Activated CD4-positive, alpha-beta T cell treated with anti-CD3 and anti-CD28 coated beads, Interleukin-2, amount 10 ng/mL, durations not matched to agents 7 days and 5 days (primary cell): ENCODE results near the gene RELCH. TPM values are rescaled to one million over a fixed set of nuclear protein-coding genes. Genes with fewer than 3 reads are reported as not detected.

ENCODE experiments used
- CTCF ChIA-PET: fragments of 350-600 bp; sonication (Branson Sonifier 250); formaldehyde crosslinking; loops from one replicate; lab custom pipeline; 2021; ENCODE audit warnings: antibody characterized with exemption; lab: Charles Lee
- POLR2A ChIA-PET: fragments of 350-600 bp; sonication (Branson Sonifier 250); formaldehyde crosslinking; loops from one replicate; lab custom pipeline; 2021; ENCODE audit warnings: antibody characterized with exemption; lab: Charles Lee
- DNase-seq: peaks from one replicate; pipeline ENCODE4 v3.0.0-alpha.2; 2020
- H3K27ac Mint-ChIP-seq: one replicate; pipeline ENCODE4 v1.8.0; 2021; ENCODE audit warnings: mild to moderate bottlenecking, moderate library complexity, mixed read lengths
- H3K27me3 Mint-ChIP-seq: one replicate; pipeline ENCODE4 v1.8.0; 2021; ENCODE audit warnings: mixed read lengths
- H3K36me3 Mint-ChIP-seq: one replicate; pipeline ENCODE4 v1.8.0; 2021; ENCODE audit warnings: low read depth, mixed read lengths
- H3K4me1 Mint-ChIP-seq: one replicate; pipeline ENCODE4 v1.8.0; 2021; ENCODE audit warnings: mixed read lengths
- H3K4me3 Mint-ChIP-seq: one replicate; pipeline ENCODE4 v1.8.0; 2021; ENCODE audit warnings: mild to moderate bottlenecking, moderate library complexity, mixed read lengths
- H3K9me3 Mint-ChIP-seq: one replicate; pipeline ENCODE4 v1.8.0; 2021; ENCODE audit warnings: mixed read lengths
- total RNA-seq, 2 experiments: library from RNA; stranded (reverse); gene quantifications; one replicate each; pipeline ENCODE4 v1.2.3, GENCODE V29; 2021

RELCH gene
- total RNA-seq, 2 experiments from 2014 or later = 41.7 to 46.3 TPM

DNA sequence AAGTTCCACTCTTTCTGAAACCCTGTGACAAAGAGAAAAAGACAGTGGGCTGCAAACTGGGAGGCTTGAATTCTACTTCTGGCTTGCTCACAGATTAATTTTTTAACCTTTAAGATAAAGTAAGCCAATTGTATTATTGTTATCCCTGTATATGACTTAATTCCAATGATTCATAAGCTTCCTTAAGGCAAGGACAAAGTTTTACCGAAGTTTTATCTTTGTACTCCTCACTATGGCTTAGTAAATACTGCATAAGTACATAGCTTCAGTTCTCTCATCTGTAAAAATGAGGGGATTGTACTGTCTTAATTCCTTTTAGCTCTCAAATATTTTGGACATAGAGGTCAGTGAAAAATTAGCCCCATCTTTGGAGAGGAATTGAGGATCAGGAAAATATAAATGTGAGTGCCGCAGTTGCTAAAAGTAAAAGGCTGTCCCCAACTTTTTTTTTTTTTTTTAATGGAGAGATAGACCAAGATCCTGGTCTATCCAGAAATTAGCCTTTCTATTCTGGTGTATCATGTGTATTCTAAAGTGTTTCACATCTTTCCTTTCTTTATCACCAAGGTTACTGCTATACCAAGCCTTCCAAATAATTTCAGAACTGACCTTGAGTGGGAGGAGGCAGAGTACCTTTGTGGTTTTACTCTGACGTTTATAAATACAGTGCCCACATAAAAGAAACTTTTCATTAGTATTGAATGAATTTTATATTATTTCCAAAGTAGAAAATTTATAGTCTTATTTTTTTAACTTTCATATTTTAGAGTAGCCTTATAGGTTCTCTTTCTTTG lies 13.3 kb downstream of the RELCH start:
- DNase-seq = no peak
- Mint-ChIP-seq H3K9me3 (no peaks in the 10 kb centered on the region), H3K27ac (no peak overlapping the region), H3K4me1 (peaks cover 22% of the 10 kb centered on the region), H3K36me3 (peaks cover 13% of the 10 kb centered on the region), H3K4me3 (no peak overlapping the region), H3K27me3 (no peaks in the 10 kb centered on the region)
- ChIA-PET CTCF (interaction anchor here (0.6 to 1.3 kb wide), 3 partner anchors 8 to 87 kb away, joined by 4 to 5 read pairs (median 4); no protein-coding TSS in a partner anchor), POLR2A (no interaction called here)

DNA sequence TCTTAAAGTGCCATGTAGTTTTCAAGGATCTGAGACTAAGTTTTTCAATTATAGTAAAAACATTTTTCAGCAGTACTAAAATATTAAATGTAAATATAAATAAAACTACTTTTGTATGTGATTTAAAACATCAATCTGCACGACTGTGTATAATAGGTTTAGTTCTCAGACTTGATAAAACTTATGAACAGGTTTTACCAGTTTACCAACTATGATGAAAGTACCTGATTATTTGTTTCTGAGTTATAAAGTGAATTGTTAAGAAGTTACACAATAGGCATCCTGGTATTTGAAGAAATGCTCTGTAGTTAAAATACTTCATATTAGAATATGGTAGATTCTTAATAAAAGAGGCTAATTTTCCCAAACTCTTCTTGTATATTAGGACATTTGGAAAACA lies 14.8 kb downstream of the RELCH start:
- CTCF ChIA-PET = no interaction called here
- DNase-seq = no peak
- peaks cover 15% of the 10 kb centered on the region for H3K4me1 Mint-ChIP-seq
- no peak overlapping the region for H3K4me3 Mint-ChIP-seq
- H3K9me3 Mint-ChIP-seq = no peaks in the 10 kb centered on the region
- H3K36me3 Mint-ChIP-seq = peaks cover 9% of the 10 kb centered on the region
- no peak overlapping the region for H3K27ac Mint-ChIP-seq
- POLR2A ChIA-PET = no interaction called here
- no peaks in the 10 kb centered on the region for H3K27me3 Mint-ChIP-seq

GRCh38 chr18:62205824-62206223 lies 18.8 kb downstream of the RELCH start:
- Mint-ChIP-seq H3K9me3 (peaks cover 3% of the 10 kb centered on the region), H3K27ac (no peak overlapping the region), H3K27me3 (no peaks in the 10 kb centered on the region), H3K4me1 (peaks cover 3% of the 10 kb centered on the region), H3K36me3 (peaks cover 35% of the 10 kb centered on the region), H3K4me3 (no peak overlapping the region)
- ChIA-PET POLR2A (no interaction called here), CTCF (no interaction called here)
- no peak for DNase-seq

DNA sequence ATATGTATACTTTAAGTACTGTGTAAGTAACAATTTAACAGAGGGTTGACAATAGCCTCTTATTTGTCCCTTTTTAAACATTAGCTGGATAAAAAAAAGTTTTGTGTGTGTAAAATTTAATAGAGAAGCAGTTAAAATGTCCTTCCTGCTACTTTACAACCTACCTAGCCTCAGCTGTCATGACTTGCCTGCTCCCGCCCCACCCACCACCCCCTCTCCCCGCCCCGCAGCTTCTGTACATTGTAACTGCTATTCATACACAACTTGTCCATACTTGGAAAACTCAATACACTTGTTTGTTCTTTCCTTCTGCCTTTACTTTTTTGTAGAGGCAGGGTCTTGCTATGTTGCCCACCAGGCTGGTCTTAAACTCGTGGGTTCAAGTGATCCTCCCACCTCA lies 19.5 kb downstream of the RELCH start:
- no peaks in the 10 kb centered on the region for H3K27me3 Mint-ChIP-seq
- peaks cover 3% of the 10 kb centered on the region for H3K4me1 Mint-ChIP-seq
- H3K27ac Mint-ChIP-seq = no peak overlapping the region
- ChIA-PET POLR2A (no interaction called here), CTCF (no interaction called here)
- peaks cover 3% of the 10 kb centered on the region for H3K9me3 Mint-ChIP-seq
- H3K4me3 Mint-ChIP-seq = no peak overlapping the region
- DNase-seq = no peak
- peaks cover 35% of the 10 kb centered on the region for H3K36me3 Mint-ChIP-seq

GRCh38 chr18:62209046-62209445 lies 22.0 kb downstream of the RELCH start:
- DNase-seq = no peak
- Mint-ChIP-seq H3K4me3 (no peak overlapping the region), H3K27ac (no peak overlapping the region), H3K36me3 (peaks cover 47% of the 10 kb centered on the region), H3K9me3 (peaks cover 3% of the 10 kb centered on the region), H3K4me1 (peaks cover 3% of the 10 kb centered on the region), H3K27me3 (no peaks in the 10 kb centered on the region)
- ChIA-PET CTCF (no interaction called here), POLR2A (no interaction called here)

GRCh38 chr18:62210138-62210537 lies 23.1 kb downstream of the RELCH start:
- Mint-ChIP-seq H3K36me3 (peaks cover 47% of the 10 kb centered on the region), H3K27ac (no peak overlapping the region), H3K4me1 (peaks cover 3% of the 10 kb centered on the region), H3K27me3 (no peaks in the 10 kb centered on the region), H3K4me3 (no peak overlapping the region), H3K9me3 (peaks cover 3% of the 10 kb centered on the region)
- ChIA-PET POLR2A (no interaction called here), CTCF (interaction anchor here (1.2 kb wide), 1 partner anchor 15 kb away, joined by 4 read pairs; no protein-coding TSS in a partner anchor)
- no peak for DNase-seq

DNA sequence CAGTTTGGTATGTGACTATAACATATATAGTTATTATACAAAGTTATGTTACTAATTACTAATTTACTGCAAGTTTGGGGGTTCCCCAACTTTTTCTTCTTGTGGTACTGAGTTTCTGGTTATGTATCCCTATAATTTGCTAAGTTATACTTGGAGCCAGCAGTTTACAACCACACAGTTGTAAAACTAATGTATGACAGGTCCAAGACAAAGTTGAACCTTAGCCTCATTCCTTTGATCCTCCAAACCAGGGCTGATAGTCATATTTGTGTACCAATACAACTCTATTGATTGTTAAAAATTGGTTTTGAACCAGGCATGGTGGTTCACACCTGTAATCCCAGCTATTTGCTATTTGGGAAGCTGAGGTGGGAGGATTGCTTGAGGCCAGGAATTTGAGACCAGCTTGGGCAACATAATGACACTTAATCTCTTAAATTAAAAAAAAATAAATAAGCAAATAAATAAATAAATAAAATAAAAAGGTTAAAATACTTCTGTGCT lies 24.3 kb downstream of the RELCH start:
- ChIA-PET POLR2A (no interaction called here), CTCF (no interaction called here)
- Mint-ChIP-seq H3K4me3 (no peak overlapping the region), H3K36me3 (peaks cover 50% of the 10 kb centered on the region), H3K4me1 (peaks cover 3% of the 10 kb centered on the region), H3K27ac (no peak overlapping the region), H3K9me3 (peaks cover 3% of the 10 kb centered on the region), H3K27me3 (no peaks in the 10 kb centered on the region)
- DNase-seq = no peak

DNA sequence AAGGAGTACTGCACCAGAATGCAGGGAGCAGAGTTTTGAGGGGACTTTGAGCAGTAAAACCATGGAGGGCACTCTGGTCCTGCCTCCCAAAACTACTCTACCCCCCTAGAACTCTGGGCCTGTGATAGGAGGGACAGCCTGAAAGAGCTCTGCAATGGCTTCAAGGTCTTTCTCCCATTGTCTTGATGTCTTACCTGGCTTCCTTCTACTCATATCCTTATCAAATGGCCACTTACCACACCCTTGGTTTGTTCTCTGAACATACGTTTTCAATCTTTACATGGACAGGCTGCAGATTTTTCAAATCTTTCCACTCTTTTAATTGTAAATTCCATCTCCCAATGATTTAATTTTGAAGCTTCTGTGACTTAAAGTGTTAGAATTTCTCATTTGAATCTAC lies 27.7 kb downstream of the RELCH start:
- Mint-ChIP-seq H3K4me1 (peaks cover 2% of the 10 kb centered on the region), H3K36me3 (peaks cover 34% of the 10 kb centered on the region), H3K27me3 (no peaks in the 10 kb centered on the region), H3K27ac (no peak overlapping the region), H3K4me3 (no peak overlapping the region), H3K9me3 (peaks cover 3% of the 10 kb centered on the region)
- DNase-seq = no peak
- ChIA-PET CTCF (interaction anchor here (1.1 to 1.5 kb wide), 2 partner anchors 30 to 129 kb away, joined by 3 to 5 read pairs; no protein-coding TSS in a partner anchor), POLR2A (no interaction called here)

GRCh38 chr18:62224229-62224628 lies 37.2 kb downstream of the RELCH start:
- ChIA-PET CTCF (no interaction called here), POLR2A (no interaction called here)
- Mint-ChIP-seq H3K27ac (no peak overlapping the region), H3K36me3 (peaks cover 50% of the 10 kb centered on the region), H3K4me1 (peaks cover 7% of the 10 kb centered on the region), H3K9me3 (peaks cover 10% of the 10 kb centered on the region), H3K4me3 (no peak overlapping the region), H3K27me3 (no peaks in the 10 kb centered on the region)
- DNase-seq = no peak

DNA sequence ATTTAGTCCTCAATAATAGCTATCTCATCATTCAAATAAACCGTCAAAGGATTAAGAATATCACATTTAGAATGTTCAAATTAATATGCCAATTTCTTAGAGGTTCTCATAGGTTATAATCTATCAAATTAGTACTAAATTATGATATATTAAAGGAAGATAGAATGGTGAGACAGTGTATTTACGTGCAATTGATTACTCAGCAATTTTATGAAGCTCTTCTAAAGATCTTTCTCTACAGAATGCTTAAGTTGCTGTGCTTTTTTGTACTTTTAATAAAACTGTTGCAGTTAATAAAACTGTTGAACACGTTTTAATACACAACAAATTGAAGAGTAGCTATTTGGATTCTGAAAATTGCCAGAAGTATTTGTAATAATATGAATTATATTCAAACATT lies 39.0 kb downstream of the RELCH start:
- CTCF ChIA-PET = interaction anchor here (0.6 kb wide), 1 partner anchor 52 kb away, joined by 3 read pairs; no protein-coding TSS in a partner anchor
- H3K36me3 Mint-ChIP-seq = peaks cover 59% of the 10 kb centered on the region
- peaks cover 10% of the 10 kb centered on the region for H3K9me3 Mint-ChIP-seq
- H3K4me1 Mint-ChIP-seq = no peaks in the 10 kb centered on the region
- no peak overlapping the region for H3K4me3 Mint-ChIP-seq
- DNase-seq = no peak
- H3K27ac Mint-ChIP-seq = no peak overlapping the region
- POLR2A ChIA-PET = no interaction called here
- no peaks in the 10 kb centered on the region for H3K27me3 Mint-ChIP-seq

- Mint-ChIP-seq H3K4me1 (peaks cover 7% of the 10 kb centered on the region), H3K27me3 (no peaks in the 10 kb centered on the region), H3K9me3 (peaks cover 4% of the 10 kb centered on the region), H3K4me3 (no peak overlapping the region), H3K27ac (no peak overlapping the region), H3K36me3 (peaks cover 52% of the 10 kb centered on the region)
- POLR2A ChIA-PET = no interaction called here
- CTCF ChIA-PET = no interaction called here
- DNase-seq = no peak
These were observed 49.2 kb downstream of the RELCH start for GRCh38 chr18:62236252-62236651.

DNA sequence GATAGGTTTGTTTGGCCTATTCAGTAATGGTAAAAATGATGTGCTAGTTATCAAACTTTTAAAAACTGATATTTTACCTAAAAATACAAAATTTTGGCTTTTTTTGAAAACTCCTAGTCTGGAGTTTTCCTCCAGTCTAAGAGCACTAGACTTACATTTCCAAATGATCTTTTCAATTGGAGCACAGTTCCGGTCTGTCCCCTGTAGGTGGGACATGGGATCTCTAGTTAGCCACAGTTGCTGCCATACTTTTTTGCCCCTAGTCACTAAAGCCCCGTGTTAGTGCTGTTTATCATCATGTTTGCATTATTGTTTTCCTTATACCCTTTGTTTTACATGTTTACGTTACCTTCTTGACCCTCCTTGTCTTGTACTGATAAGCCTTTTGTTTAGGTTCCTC lies 52.4 kb downstream of the RELCH start:
- peaks cover 4% of the 10 kb centered on the region for H3K9me3 Mint-ChIP-seq
- peaks cover 39% of the 10 kb centered on the region for H3K36me3 Mint-ChIP-seq
- H3K4me3 Mint-ChIP-seq = no peak overlapping the region
- POLR2A ChIA-PET = no interaction called here
- CTCF ChIA-PET = interaction anchor here (1.2 kb wide), 1 partner anchor 32 kb away, joined by 3 read pairs; no protein-coding TSS in a partner anchor
- H3K27me3 Mint-ChIP-seq = no peaks in the 10 kb centered on the region
- H3K27ac Mint-ChIP-seq = no peak overlapping the region
- H3K4me1 Mint-ChIP-seq = peaks cover 7% of the 10 kb centered on the region
- DNase-seq = no peak

DNA sequence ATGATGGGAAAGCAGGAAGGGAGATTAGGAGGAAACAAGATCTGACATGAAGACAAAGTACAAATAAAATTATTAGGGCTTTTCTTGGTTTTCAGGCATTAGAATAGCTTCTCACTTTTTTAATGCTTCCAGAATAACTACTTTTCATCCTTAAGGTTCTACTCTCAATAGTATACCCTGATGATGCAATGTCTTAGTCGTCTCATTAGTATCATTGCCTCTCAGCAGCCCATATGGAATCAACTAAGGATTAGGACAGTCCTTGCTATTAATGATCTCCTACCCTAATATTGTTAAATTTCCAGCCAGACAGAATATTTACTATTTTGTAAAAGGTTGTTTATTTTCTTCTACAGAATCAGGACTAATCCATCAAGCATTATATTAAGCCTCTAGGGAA lies 55.9 kb downstream of the RELCH start:
- POLR2A ChIA-PET = no interaction called here
- Mint-ChIP-seq H3K27ac (no peak overlapping the region), H3K9me3 (no peaks in the 10 kb centered on the region), H3K4me3 (no peak overlapping the region), H3K36me3 (peaks cover 23% of the 10 kb centered on the region), H3K4me1 (peaks cover 5% of the 10 kb centered on the region), H3K27me3 (no peaks in the 10 kb centered on the region)
- CTCF ChIA-PET = no interaction called here
- DNase-seq = no peak
